ENCODE data around the gene VPS37B.

GRCh38 chr12:122943196-122943595 lies 47.3 kb upstream of the VPS37B start:
- no peak for TF ChIP-seq ZNF274 (IDR thresholded peaks at IDR 0.05; ENCODE audit: low read depth, low read length)
- TF ChIP-seq YY1 (IDR thresholded peaks at IDR 0.05; ENCODE audit: insufficient read depth, insufficient read length) = no peak
